Measurements from ENCODE around the gene RYR2. TPM values are rescaled to one million over a fixed set of nuclear protein-coding genes. Genes with fewer than 3 reads are reported as not detected.

The RYR2 gene
- total RNA-seq, 4 donors from 2014 or later: 0.88 to 8.4 (median 5.5) TPM

DNA sequence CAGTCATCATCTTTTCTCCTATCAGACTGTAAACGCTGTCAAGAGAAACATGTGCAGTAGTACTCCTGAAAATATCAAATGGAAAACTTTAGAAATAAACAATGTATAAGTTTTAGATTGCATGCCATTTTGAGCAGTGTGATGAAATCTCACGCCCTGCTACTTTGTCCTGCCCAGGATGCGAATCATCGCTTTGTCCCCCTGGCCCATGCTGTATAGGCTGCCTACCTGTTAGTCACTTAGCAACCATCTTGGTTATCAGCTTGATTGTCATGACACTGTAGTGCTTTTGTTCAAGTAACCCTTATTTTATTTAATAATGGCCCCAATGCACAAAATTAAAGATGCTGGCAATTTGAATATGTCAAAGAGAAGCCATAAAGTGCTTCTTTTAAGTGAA is 485.8 kb downstream of the RYR2 start:
- intact Hi-C loops (cut with DNase I; ENCODE audit: low total_unique reads): no loop called here
- H3K36me3 ChIP-seq: no peaks in the 10 kb centered on the region
- H3K9me3 ChIP-seq: no peaks in the 10 kb centered on the region
- DNase-seq: no peak
- H3K27me3 ChIP-seq: no peaks in the 10 kb centered on the region
- no peak overlapping the region for H3K27ac ChIP-seq
- TF ChIP-seq, protein P1, sequence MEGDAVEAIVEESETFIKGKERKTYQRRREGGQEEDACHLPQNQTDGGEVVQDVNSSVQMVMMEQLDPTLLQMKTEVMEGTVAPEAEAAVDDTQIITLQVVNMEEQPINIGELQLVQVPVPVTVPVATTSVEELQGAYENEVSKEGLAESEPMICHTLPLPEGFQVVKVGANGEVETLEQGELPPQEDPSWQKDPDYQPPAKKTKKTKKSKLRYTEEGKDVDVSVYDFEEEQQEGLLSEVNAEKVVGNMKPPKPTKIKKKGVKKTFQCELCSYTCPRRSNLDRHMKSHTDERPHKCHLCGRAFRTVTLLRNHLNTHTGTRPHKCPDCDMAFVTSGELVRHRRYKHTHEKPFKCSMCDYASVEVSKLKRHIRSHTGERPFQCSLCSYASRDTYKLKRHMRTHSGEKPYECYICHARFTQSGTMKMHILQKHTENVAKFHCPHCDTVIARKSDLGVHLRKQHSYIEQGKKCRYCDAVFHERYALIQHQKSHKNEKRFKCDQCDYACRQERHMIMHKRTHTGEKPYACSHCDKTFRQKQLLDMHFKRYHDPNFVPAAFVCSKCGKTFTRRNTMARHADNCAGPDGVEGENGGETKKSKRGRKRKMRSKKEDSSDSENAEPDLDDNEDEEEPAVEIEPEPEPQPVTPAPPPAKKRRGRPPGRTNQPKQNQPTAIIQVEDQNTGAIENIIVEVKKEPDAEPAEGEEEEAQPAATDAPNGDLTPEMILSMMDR (IDR thresholded peaks at IDR 0.05): no peak
- TF ChIP-seq POLR2A (IDR thresholded peaks at IDR 0.05): no peak
- H3K4me3 ChIP-seq: no peak overlapping the region
- no peaks in the 10 kb centered on the region for H3K4me1 ChIP-seq

DNA sequence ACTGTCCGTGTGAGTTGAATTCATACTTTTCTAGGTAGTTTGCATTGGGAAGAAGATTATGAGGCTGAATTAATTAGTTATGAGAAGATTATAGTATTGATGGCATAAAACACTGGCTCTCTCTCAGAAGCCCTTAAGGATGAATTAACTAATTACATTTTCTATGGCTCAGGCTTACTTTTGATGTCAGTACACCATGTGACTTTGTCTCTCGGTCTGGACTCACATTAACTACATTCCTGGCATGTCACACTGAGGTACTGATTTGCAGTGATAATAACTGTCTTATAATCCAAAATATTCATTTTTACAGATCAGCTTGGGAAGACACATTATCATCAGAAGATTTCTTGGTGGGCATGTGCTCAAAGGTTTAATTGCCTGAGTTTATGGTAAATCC is 486.6 kb downstream of the RYR2 start:
- Histone ChIP-seq H3K9me3 (no peaks in the 10 kb centered on the region), H3K27me3 (no peaks in the 10 kb centered on the region), H3K27ac (no peak overlapping the region), H3K4me3 (no peak overlapping the region), H3K36me3 (no peaks in the 10 kb centered on the region), H3K4me1 (no peaks in the 10 kb centered on the region)
- TF ChIP-seq, protein P1 (IDR thresholded peaks at IDR 0.05): no peak
- TF ChIP-seq POLR2A (IDR thresholded peaks at IDR 0.05): no peak
- intact Hi-C loops (cut with DNase I; ENCODE audit: low total_unique reads): no loop called here
- DNase-seq: no peak

DNA sequence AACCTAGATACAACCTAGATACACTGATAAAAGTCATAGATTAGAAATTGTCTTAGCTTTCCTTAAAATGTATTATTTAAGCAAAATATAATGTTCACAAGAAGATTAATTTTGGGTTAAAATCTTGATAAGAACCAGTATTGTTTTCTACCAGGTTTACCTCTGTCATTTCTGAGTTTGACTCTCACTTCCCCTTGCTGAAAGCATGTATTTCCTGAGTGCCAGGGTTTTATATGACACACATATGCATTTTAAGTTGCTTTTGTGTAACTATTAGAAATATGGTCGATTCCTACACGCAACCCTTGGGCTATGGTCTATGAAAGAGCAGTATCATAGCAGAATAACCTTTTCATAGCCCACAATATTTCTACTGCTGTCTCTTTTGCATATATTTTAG is 497.1 kb downstream of the RYR2 start:
- no peak for DNase-seq
- TF ChIP-seq, protein P1 (IDR thresholded peaks at IDR 0.05): no peak
- Histone ChIP-seq H3K4me3 (no peak overlapping the region), H3K27me3 (no peaks in the 10 kb centered on the region), H3K36me3 (no peaks in the 10 kb centered on the region), H3K9me3 (no peaks in the 10 kb centered on the region), H3K27ac (no peak overlapping the region), H3K4me1 (no peaks in the 10 kb centered on the region)
- intact Hi-C loops (cut with DNase I; ENCODE audit: low total_unique reads): no loop called here

DNA sequence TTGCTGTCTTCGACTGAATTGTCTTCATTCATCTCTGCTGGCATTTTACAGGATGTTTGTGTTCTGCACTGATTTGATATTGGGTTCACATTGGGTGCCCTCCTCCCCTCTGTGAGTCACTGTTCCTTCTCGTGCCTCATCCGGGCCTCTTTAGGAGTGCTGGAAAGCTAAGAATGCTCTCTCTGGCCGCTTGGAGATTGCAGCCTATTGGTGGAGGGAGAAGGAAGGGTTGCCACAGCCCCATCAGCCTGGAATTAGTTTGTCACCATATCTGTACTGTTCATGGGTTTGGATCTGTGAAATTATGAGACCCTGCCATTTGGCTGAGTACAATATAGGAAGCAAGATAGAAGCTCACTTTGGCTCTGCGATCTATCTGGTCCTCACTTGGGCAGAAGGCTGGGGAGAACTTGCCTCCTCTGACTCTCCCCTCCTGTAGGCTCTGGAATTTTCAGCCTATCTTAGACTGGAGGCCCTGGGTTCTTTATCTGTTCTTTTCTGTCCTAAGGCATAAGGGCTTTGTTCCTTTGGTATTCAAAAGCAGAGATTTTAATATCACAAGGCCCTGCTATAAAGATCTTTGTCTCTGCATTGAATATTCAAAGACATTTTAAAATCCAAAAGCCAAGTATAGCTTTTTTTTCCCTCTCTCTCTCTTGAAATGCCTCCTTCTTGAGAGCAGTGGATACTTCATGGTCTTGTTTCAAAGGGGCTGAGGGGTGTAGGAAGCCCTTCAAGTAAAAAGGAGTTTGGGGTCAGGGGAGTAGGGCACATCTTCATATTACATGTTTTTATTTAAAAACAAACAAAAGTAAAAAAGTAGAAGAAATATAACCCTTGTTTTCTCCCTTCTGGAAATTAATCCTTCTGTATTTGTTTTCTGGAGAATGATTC is 500.8 kb downstream of the RYR2 start:
- Histone ChIP-seq H3K36me3 (peaks cover 0 to 2% of the 10 kb centered on the region in 2 donors), H3K27ac (no peak overlapping the region), H3K4me3 (no peak overlapping the region), H3K9me3 (no peaks in the 10 kb centered on the region), H3K27me3 (no peaks in the 10 kb centered on the region), H3K4me1 (no peaks in the 10 kb centered on the region)
- TF ChIP-seq, protein P1 (IDR thresholded peaks at IDR 0.05): no peak
- intact Hi-C loops (cut with DNase I; ENCODE audit: low total_unique reads): no loop called here
- DNase-seq: no peak

DNA sequence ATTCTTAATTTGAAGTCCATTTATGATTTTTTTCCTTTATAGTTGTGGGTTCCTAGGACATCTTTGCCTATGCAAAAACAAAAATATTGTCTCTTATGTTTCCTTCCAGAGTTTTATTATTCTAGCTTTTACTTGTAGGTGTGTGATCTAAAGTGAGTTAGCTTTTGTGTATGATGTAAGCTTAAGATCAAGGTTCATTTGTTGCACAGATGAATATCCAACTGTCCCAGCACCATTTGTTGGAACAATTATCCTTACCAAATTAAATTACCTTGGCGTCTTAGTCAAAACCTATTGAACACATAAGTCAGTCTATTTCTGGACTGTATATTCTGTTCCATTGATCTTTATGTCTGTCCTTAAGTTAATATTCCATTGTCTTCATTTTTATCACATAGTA is 511.1 kb downstream of the RYR2 start:
- no peaks in the 10 kb centered on the region for H3K9me3 ChIP-seq
- H3K27me3 ChIP-seq: no peaks in the 10 kb centered on the region
- intact Hi-C loops (cut with DNase I; ENCODE audit: low total_unique reads): no loop called here
- no peak for DNase-seq
- no peak overlapping the region for H3K27ac ChIP-seq
- H3K4me3 ChIP-seq: no peak overlapping the region
- TF ChIP-seq POLR2A (IDR thresholded peaks at IDR 0.05): no peak
- TF ChIP-seq, protein P1 (IDR thresholded peaks at IDR 0.05): no peak
- H3K4me1 ChIP-seq: no peaks in the 10 kb centered on the region
- no peaks in the 10 kb centered on the region for H3K36me3 ChIP-seq
